Activated CD4-positive, alpha-beta T cell treated with anti-CD3 and anti-CD28 coated beads, Interleukin-2, amount 50 U/mL, for 1 hour (primary cell): ENCODE data around the gene RHBDL3.
A peak's percentile ranks its signal among the peaks of the same experiment; 100 is the strongest.
"Not testable (repeated sequence)": the region's sequence is repeated elsewhere in the genome, so short reads cannot be mapped to it uniquely, and the experiment has no call there.

Experiments used
- DNase-seq: peaks from one replicate; pipeline ENCODE4 v3.0.0-alpha.2; 2020

The RHBDL3 gene, protein sequence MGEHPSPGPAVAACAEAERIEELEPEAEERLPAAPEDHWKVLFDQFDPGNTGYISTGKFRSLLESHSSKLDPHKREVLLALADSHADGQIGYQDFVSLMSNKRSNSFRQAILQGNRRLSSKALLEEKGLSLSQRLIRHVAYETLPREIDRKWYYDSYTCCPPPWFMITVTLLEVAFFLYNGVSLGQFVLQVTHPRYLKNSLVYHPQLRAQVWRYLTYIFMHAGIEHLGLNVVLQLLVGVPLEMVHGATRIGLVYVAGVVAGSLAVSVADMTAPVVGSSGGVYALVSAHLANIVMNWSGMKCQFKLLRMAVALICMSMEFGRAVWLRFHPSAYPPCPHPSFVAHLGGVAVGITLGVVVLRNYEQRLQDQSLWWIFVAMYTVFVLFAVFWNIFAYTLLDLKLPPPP

DNA sequence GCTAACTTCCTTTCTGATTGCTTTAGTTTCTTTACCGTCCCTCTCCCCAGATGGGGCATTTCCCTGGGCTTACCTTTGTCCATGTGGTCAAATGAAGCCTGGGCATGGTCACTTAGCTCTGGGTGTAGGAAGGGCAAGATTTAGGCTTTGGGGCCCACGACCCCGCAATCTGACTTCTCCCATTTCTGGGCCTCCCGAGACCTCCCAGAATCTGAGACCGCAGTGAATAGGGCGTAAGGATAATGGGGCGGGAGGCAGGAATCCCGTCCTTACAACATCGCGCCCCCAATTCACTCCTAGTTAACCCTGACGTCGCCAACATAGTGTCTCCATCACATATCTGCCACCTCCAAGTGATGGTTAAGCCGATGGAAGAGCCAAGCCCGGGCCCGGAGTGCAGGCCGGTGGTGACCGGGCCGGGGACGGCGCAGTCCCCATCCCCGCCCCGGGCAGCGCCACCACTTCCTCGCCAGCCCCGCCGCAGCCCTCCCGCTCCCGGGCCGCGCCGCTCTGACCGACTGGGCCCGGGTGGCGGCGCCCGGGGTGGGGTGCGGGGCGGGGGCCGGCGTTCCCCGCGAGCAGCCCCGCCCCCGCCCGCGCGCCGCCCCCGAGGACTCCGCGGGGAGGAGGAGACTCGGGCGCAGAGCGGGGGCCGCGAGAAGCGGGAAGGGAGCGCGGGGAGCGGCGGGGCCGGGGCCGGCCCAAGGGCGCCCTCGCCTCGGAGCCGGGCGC lies at the start of gene RHBDL3:
TSS of gene RHBDL3 (plus strand) at position 641 of the 732 bp plus-strand sequence. CDS start 358 bp downstream, outside the sequence.
- DNase-seq: peak; percentile 10

DNA sequence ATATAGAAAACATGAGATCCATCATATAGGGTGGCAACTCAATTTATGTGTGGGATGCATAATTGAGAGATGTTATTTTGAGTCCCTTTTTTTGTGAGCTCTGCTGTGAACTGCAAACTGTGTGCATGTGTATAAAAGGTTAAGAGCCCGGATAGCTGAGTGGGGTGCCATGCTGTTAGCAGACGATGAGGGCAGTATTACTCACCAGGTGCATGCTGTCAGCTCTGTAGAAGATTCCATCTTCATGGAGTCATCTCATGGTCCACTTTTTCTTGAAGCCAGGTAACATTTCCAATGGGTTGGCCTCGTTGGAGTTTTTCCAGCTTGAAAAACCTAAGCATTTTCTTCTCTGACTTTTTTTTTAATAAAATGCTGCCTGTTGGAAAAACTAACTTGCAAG lies 43.0 kb upstream of the RHBDL3 start:
- no peak for DNase-seq

DNA sequence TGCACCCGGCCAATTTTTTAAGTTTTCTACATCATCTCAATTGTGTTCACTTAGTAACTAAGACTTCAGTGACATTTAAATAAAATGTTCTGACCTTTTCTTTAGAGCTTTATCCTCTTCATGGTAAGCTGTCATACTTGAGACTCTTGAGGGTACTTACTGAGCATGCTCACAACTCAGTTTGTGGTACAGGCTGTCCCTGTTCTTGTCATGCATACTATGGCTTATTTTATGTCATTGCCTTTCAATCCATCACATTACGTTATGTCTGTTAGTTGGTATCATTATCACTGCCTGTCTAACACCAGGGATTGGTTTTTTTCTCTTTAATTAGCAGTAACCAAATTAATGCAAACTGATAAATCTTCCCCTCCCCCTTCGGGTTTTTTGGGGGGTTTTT lies 41.9 kb upstream of the RHBDL3 start:
- DNase-seq: no peak

GRCh38 chr17:32226886-32227285 lies 38.7 kb upstream of the RHBDL3 start:
- no peak for DNase-seq

- DNase-seq: no peak
Measured at GRCh38 chr17:32227910-32228309, 37.7 kb upstream of the RHBDL3 start.

DNA sequence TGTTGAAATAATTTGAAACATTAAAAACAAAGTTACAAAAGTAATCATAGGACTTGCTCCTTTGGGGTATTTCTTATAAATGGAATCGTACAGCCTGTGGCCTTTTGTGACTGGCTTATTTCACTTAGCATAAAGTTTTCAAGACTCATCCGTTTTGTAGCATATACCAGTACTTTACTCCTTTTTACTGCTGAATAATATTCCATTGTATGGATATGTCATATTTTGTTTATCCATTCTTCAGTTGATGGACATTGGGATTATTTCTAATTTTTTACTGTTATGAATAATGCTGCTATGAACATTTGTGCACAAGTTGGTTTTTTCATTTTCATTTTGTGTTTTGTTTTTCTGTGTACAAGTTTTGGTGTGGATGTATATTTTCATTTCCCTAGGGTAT lies 30.0 kb upstream of the RHBDL3 start:
- DNase-seq: no peak

DNA sequence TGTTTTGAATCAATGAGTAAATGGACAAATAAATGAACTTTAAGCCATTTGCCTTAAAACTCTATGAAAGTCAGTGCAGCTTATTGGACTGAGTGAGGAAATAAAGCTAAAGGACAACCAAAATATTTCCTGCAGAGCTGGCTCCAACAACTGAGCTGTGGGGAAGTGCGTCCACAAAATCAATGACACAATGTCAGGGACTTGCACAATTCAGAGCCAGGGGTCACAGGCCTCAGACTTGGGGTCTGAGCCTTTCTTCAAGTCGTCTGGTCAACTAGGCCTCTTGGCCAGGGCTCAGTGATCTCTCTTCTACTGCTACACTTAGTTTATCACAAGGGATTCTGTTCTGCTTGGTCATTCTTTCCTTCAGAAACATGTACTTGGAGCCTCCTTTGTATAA lies 26.2 kb upstream of the RHBDL3 start:
- no peak for DNase-seq

GRCh38 chr17:32240750-32241149 lies 24.9 kb upstream of the RHBDL3 start:
- DNase-seq: no peak

- no peak for DNase-seq
Measured at GRCh38 chr17:32241640-32242039, 24.0 kb upstream of the RHBDL3 start.

DNA sequence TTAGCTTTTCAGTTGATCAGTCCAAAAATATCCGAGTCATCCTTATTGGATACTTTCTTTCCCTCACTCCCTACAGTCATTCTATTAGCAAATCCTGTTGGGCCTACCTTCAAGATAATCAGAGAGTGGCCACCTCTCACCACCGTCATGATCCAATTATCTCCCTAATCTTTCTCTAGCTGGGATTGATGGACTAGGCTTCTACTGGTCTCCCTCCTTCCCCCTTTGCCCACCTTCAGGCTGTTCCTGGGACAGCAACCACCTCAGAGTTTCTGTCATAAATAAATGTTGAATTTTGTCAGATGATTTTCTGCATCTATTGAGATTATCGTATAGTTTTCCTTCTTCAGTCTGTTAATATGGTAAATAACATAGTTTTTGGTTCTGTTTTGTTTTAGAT lies 16.2 kb upstream of the RHBDL3 start:
- DNase-seq: no peak

DNA sequence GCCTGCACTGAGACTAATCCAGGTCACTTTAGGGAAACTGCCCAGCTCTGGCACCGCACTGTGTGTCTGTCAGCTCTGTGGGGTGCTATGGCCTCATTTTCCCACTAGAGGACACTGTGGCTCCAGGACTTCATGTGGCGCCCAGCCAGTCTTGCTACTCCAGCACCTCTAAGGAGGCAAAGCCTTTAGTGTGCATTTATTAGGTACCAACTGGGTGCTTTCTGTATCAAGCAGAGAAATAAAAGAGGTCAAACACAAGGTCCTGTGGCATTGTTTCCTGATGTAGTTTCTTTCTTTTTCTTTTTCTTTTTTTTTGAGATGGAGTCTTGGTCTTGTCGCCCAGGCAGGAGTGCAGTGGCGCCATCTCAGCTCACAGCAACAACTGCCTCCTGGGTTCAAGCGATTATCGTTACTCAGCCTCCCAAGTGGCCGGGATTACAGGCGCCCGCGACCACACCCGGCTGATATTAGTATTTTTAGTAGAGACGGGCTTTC lies 12.5 kb upstream of the RHBDL3 start:
- peak; percentile 55 for DNase-seq

DNA sequence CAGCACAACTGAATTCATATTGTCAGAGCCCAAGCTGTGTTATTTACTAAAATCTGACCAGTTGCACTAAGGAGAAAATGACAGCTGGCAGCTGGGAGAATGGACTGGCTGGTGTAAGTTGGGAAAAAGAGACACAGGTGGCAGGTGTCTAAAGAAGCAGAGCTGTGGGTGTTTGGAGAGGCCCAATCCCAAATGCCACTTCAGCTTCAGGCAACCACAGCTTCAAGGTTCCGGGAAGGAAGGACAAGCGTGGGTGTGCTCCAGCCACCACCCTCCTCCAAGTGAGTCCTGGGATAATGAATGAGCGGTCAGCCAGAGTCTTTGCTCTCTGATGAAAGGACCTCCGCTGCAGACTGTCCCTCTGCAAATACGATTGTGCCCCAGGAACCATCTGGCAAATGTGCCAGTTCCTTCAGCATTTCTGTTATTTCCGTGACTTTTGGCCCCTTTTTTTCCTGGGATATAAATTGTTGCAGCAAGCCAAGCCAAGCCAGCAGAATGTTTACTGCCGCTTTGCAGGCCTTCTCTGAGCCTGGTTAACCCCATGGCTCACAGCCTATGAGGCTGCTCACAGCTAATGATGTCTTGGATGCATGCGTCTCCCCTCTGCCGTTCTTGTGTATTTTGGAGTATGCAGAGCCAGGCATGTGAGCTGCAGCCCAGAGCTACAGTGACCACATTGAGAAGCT lies 9.5 kb upstream of the RHBDL3 start:
- no peak for DNase-seq

DNA sequence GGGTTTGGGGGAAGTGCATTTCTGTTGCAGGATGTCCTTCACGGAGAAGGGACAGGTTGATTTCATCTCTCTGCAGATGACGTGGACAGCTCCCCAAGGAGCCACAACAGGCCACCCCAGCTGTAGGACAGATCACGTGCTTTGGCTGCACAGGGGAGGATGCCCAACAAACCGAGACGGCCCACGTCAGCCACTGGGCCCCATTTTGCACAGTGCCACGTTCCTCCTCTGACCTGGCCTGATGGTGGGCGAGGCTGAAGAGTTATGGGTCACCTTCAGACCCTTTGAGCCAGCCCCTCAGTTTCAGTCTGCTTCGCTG lies 9.0 kb upstream of the RHBDL3 start:
- DNase-seq: no peak

GRCh38 chr17:32258383-32259140 lies 7.1 kb upstream of the RHBDL3 start:
- DNase-seq: no peak

GRCh38 chr17:32259586-32259985 lies 6.0 kb upstream of the RHBDL3 start:
- no peak for DNase-seq

DNA sequence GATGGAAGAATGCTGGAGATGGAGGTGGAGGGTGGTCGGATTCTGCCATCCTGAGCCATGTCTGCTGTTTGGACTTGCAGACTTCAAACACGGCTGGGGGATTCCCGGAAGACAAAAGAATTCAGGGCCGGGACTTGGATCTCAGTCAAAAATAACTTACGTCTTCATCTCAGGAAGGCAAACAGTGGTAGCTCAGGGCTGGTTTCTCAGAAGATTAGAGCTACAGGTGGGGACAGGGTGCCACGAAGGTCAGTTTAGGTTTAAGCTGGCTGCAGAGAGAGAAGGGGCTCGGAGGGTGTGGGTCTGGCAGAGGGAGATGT lies 4.3 kb upstream of the RHBDL3 start:
- DNase-seq: no peak

- no peak for DNase-seq
Measured at GRCh38 chr17:32261936-32262510, 3.6 kb upstream of the RHBDL3 start.

- DNase-seq: not testable (repeated sequence)
Measured at GRCh38 chr17:32263515-32263914, 2.1 kb upstream of the RHBDL3 start.

GRCh38 chr17:32264140-32264799 lies 1.4 kb upstream of the RHBDL3 start:
- no peak for DNase-seq

DNA sequence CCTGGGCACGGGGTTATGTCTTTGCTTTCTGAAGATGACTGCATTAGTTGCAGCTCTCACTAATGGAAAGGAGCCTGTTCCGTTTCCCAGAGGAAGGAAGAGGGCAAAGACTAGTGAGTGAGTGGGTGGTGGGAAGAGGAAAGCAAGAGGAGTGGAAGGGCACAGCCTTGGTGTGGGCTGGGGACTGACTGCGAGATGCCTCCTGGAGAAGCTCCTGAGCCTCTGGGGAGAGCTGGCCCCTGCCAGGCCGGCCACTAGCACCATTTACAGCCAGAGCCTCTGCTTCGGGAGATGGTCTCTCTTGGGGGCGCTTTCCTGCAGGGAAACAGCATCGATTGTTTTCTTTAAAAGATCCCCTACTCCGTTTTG lies 825 bp upstream of the RHBDL3 start:
- DNase-seq: no peak

GRCh38 chr17:32266051-32266388 lies 388 bp downstream of the RHBDL3 start:
- DNase-seq: no peak
